K562 (cell line): ENCODE results near the gene HPCA. TPM values are rescaled to one million over a fixed set of nuclear protein-coding genes. Genes with fewer than 3 reads are reported as not detected.

ENCODE experiments used
- CBX5 ChIP-seq: IDR thresholded peaks from 2 replicates; pipeline ENCODE4 v1.6.1; 2014; ENCODE audit warnings: low read depth, borderline replicate concordance
- CEBPB ChIP-seq: fragments of 450-650 bp; IDR thresholded peaks from 2 replicates; pipeline ENCODE4 v1.6.1; 2016; ENCODE audit warnings: missing genetic modification characterization, missing compliant biosample characterization
- COPS2 ChIP-seq: fragments of 450-650 bp; conservative IDR thresholded peaks from 2 replicates; pipeline ENCODE4 v1.6.1; 2016; ENCODE audit warnings: mild to moderate bottlenecking, moderate library complexity
- GABPA ChIP-seq: fragments of 200-800 bp; sonication (Bioruptor generic); conservative IDR thresholded peaks from 2 replicates; pipeline ENCODE4 v1.6.1; 2016; ENCODE audit warnings: low read depth, missing genetic modification characterization, missing compliant biosample characterization
- KLF1 ChIP-seq: fragments of 450-650 bp; IDR thresholded peaks from 2 replicates; pipeline ENCODE4 v1.6.1; 2016; ENCODE audit warnings: missing genetic modification characterization, missing compliant biosample characterization
- KLF16 ChIP-seq: IDR thresholded peaks from 2 replicates; pipeline ENCODE4 v1.6.1; 2016; ENCODE audit warnings: antibody characterized with exemption
- MXD1 ChIP-seq: fragments of 250-450 bp; sonication (Bioruptor Pico); IDR thresholded peaks from 2 replicates; pipeline ENCODE4 v1.8.0; 2021; ENCODE audit warnings: borderline replicate concordance, mild to moderate bottlenecking, moderate library complexity; ENCODE audit not compliant: poor library complexity, severe bottlenecking
- PREB ChIP-seq: sonication (generic); formaldehyde crosslinking; IDR thresholded peaks from 2 replicates; pipeline ENCODE4 v1.8.1; 2023; ENCODE audit warnings: mild to moderate bottlenecking, missing genetic modification reagents
- RBM22 ChIP-seq: fragments of 200-400 bp; formaldehyde crosslinking; IDR thresholded peaks from 2 replicates; pipeline ENCODE4 v1.6.1; 2018; ENCODE audit warnings: low read length, low read depth; ENCODE audit not compliant: poor library complexity, severe bottlenecking
- RNF219 ChIP-seq: fragments of 250-450 bp; sonication (Bioruptor Pico); IDR thresholded peaks from 2 replicates; pipeline ENCODE4 v1.5.0; 2022; ENCODE audit warnings: mild to moderate bottlenecking
- TAL1 ChIP-seq: fragments of 450-650 bp; IDR thresholded peaks from 2 replicates; pipeline ENCODE4 v1.6.1; 2016; ENCODE audit warnings: mild to moderate bottlenecking
- ZNF23 ChIP-seq: fragments of 250-450 bp; sonication (Bioruptor Pico); IDR thresholded peaks from 2 replicates; pipeline ENCODE4 v1.4.0; 2020; ENCODE audit warnings: mild to moderate bottlenecking
- ZNF551 ChIP-seq: fragments of 250-450 bp; sonication (Bioruptor Pico); IDR thresholded peaks from 2 replicates; pipeline ENCODE4 v1.5.0; 2021; ENCODE audit warnings: mild to moderate bottlenecking, moderate library complexity
- polyA plus RNA-seq, 8 experiments: library from polyadenylated mRNA; depleted of rRNA in 4 of 8; stranded (reverse) in 5 of 8; unstranded in 3 of 8; fragments of >200 nt; fragmentation: Nextera tagmentation in 2 of 8; fragmentation: Illumina TruSeq in 1 of 8; extraction: Ambion mirVana in 2 of 8; extraction: Trizol in 1 of 8; gene quantifications; 2 replicates each; pipeline versions ENCODE4 v1.2.1 to v1.2.3, GENCODE V29; 2011 to 2014; ENCODE audit warnings: inconsistent platforms in 1 of 8, missing spikeins in 1 of 8
- total RNA-seq, 7 experiments: library from RNA; depleted of rRNA in 6 of 7; stranded (reverse); fragments of >200 nt in 6 of 7; fragmentation: Illumina TruSeq in 2 of 7; extraction: Trizol in 2 of 7; gene quantifications; 2 replicates each; pipeline versions ENCODE4 v1.2.1 to v1.2.3, GENCODE V29; 2011 to 2021; ENCODE audit warnings: low replicate concordance in 1 of 7
- TF ChIP-seq, protein P1 (sequence below): IDR thresholded peaks from 3 replicates; pipeline ENCODE4 v1.6.1; 2011; ENCODE audit warnings: borderline replicate concordance, mild to moderate bottlenecking, moderate library complexity; ENCODE audit not compliant: insufficient read length; ENCODE audit errors: extremely low read depth
- TF ChIP-seq, protein P2 (sequence below): fragments of 150-350 bp; conservative IDR thresholded peaks from 2 replicates; pipeline ENCODE4 v1.6.1; 2014; ENCODE audit warnings: low read length

Gene HPCA
- total and polyA plus RNA-seq, 9 of the 15 experiments (the other 6 are each of a cell fraction or from before 2014, with no cell fraction given), result not detected

- no peak for TF ChIP-seq MXD1 (CRISPR knock-in tag)
- no peak for TF ChIP-seq CEBPB (tag)
- no peak for TF ChIP-seq COPS2
- no peak for TF ChIP-seq KLF1
- TF ChIP-seq, protein P1, sequence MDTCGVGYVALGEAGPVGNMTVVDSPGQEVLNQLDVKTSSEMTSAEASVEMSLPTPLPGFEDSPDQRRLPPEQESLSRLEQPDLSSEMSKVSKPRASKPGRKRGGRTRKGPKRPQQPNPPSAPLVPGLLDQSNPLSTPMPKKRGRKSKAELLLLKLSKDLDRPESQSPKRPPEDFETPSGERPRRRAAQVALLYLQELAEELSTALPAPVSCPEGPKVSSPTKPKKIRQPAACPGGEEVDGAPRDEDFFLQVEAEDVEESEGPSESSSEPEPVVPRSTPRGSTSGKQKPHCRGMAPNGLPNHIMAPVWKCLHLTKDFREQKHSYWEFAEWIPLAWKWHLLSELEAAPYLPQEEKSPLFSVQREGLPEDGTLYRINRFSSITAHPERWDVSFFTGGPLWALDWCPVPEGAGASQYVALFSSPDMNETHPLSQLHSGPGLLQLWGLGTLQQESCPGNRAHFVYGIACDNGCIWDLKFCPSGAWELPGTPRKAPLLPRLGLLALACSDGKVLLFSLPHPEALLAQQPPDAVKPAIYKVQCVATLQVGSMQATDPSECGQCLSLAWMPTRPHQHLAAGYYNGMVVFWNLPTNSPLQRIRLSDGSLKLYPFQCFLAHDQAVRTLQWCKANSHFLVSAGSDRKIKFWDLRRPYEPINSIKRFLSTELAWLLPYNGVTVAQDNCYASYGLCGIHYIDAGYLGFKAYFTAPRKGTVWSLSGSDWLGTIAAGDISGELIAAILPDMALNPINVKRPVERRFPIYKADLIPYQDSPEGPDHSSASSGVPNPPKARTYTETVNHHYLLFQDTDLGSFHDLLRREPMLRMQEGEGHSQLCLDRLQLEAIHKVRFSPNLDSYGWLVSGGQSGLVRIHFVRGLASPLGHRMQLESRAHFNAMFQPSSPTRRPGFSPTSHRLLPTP, result no peak
- TF ChIP-seq RBM22, result no peak
- no peak for TF ChIP-seq TAL1
- no peak for TF ChIP-seq RNF219
- no peak for TF ChIP-seq PREB (CRISPR knock-in tag)
- TF ChIP-seq KLF16, result no peak
- TF ChIP-seq, protein P2, sequence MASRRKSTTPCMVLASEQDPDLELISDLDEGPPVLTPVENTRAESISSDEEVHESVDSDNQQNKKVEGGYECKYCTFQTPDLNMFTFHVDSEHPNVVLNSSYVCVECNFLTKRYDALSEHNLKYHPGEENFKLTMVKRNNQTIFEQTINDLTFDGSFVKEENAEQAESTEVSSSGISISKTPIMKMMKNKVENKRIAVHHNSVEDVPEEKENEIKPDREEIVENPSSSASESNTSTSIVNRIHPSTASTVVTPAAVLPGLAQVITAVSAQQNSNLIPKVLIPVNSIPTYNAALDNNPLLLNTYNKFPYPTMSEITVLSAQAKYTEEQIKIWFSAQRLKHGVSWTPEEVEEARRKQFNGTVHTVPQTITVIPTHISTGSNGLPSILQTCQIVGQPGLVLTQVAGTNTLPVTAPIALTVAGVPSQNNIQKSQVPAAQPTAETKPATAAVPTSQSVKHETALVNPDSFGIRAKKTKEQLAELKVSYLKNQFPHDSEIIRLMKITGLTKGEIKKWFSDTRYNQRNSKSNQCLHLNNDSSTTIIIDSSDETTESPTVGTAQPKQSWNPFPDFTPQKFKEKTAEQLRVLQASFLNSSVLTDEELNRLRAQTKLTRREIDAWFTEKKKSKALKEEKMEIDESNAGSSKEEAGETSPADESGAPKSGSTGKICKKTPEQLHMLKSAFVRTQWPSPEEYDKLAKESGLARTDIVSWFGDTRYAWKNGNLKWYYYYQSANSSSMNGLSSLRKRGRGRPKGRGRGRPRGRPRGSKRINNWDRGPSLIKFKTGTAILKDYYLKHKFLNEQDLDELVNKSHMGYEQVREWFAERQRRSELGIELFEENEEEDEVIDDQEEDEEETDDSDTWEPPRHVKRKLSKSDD, result no peak
- TF ChIP-seq CBX5, result no peak
- no peak for TF ChIP-seq GABPA (tag)
- TF ChIP-seq ZNF23 (CRISPR knock-in tag), result no peak
- no peak for TF ChIP-seq ZNF551 (CRISPR knock-in tag)
Observed at GRCh38 chr1:32876341-32877210, 9.7 kb upstream of the HPCA start (continued).
